ENCODE measurements around the gene ANKRD35. TPM values are rescaled to one million over a fixed set of nuclear protein-coding genes. Genes with fewer than 3 reads are reported as not detected.

ANKRD35 gene
- total RNA-seq, 1 donor from 2014 or later, result 0.58 TPM

DNA sequence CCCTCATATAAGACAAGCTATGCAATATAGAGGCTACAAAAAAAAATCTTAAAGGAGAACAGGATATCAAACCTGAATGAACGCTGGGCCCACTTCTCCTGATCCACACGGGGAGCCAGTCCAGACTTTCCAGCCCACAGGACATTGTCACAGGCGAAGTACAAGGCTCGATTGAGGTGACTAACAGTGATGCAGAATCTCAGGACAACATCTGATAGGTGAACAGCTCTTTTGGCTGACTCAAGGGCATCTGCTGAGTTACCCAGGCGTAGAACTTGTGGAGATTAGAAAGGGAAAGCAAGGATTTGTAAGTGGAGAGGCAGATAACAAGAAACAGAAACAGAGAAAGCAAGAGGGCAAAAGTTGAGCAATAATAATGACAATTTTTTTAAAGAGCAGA lies 31.1 kb upstream of the ANKRD35 start:
- peaks cover 25% of the 10 kb centered on the region for H3K4me1 Mint-ChIP-seq
- H3K9me3 Mint-ChIP-seq, result no peaks in the 10 kb centered on the region
- TF ChIP-seq, protein P1, sequence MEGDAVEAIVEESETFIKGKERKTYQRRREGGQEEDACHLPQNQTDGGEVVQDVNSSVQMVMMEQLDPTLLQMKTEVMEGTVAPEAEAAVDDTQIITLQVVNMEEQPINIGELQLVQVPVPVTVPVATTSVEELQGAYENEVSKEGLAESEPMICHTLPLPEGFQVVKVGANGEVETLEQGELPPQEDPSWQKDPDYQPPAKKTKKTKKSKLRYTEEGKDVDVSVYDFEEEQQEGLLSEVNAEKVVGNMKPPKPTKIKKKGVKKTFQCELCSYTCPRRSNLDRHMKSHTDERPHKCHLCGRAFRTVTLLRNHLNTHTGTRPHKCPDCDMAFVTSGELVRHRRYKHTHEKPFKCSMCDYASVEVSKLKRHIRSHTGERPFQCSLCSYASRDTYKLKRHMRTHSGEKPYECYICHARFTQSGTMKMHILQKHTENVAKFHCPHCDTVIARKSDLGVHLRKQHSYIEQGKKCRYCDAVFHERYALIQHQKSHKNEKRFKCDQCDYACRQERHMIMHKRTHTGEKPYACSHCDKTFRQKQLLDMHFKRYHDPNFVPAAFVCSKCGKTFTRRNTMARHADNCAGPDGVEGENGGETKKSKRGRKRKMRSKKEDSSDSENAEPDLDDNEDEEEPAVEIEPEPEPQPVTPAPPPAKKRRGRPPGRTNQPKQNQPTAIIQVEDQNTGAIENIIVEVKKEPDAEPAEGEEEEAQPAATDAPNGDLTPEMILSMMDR (IDR thresholded peaks at IDR 0.05; ENCODE audit: unreplicated experiment), result no peak
- H3K36me3 Mint-ChIP-seq, result peaks cover 24% of the 10 kb centered on the region
- DNase-seq (ENCODE audit: low spot score in 2 of 2, unreplicated experiment in 2 of 2), result no peak
- peak overlapping the region; percentile 91 for H3K4me3 Mint-ChIP-seq
- H3K27ac Mint-ChIP-seq, result no peak overlapping the region
- no peaks in the 10 kb centered on the region for H3K27me3 Mint-ChIP-seq (ENCODE audit: low read depth)

GRCh38 chr1:145912128-145912641 lies 26.5 kb upstream of the ANKRD35 start:
- H3K27me3 Mint-ChIP-seq (ENCODE audit: low read depth), result no peaks in the 10 kb centered on the region
- DNase-seq (ENCODE audit: low spot score in 2 of 2, unreplicated experiment in 2 of 2), result no peak
- H3K4me3 Mint-ChIP-seq, result no peak overlapping the region
- H3K9me3 Mint-ChIP-seq, result no peaks in the 10 kb centered on the region
- peaks cover 28% of the 10 kb centered on the region for H3K36me3 Mint-ChIP-seq
- no peak overlapping the region for H3K27ac Mint-ChIP-seq
- TF ChIP-seq, protein P1 (IDR thresholded peaks at IDR 0.05; ENCODE audit: unreplicated experiment), result no peak
- H3K4me1 Mint-ChIP-seq, result peaks cover 9% of the 10 kb centered on the region

GRCh38 chr1:145908653-145909052 lies 23.0 kb upstream of the ANKRD35 start:
- no peak for DNase-seq (ENCODE audit: low spot score in 2 of 2, unreplicated experiment in 2 of 2)
- H3K4me3 Mint-ChIP-seq, result no peak overlapping the region
- TF ChIP-seq, protein P1 (IDR thresholded peaks at IDR 0.05; ENCODE audit: unreplicated experiment), result no peak
- H3K4me1 Mint-ChIP-seq, result peaks cover 5% of the 10 kb centered on the region
- H3K9me3 Mint-ChIP-seq, result no peaks in the 10 kb centered on the region
- no peak overlapping the region for H3K27ac Mint-ChIP-seq
- peaks cover 14% of the 10 kb centered on the region for H3K36me3 Mint-ChIP-seq
- no peaks in the 10 kb centered on the region for H3K27me3 Mint-ChIP-seq (ENCODE audit: low read depth)

- Mint-ChIP-seq H3K36me3 (peaks cover 6% of the 10 kb centered on the region), H3K4me3 (no peak overlapping the region), H3K4me1 (peaks cover 5% of the 10 kb centered on the region), H3K9me3 (no peaks in the 10 kb centered on the region), H3K27ac (no peak overlapping the region), H3K27me3 (ENCODE audit: low read depth) (no peaks in the 10 kb centered on the region)
- TF ChIP-seq, protein P1 (IDR thresholded peaks at IDR 0.05; ENCODE audit: unreplicated experiment), result no peak
- DNase-seq (ENCODE audit: low spot score in 2 of 2, unreplicated experiment in 2 of 2), result no peak
These were observed 21.5 kb upstream of the ANKRD35 start for GRCh38 chr1:145906954-145907753.

- no peak overlapping the region for H3K4me3 Mint-ChIP-seq
- TF ChIP-seq, protein P1 (IDR thresholded peaks at IDR 0.05; ENCODE audit: unreplicated experiment), result no peak
- no peak for DNase-seq (ENCODE audit: low spot score in 2 of 2, unreplicated experiment in 2 of 2)
- H3K27me3 Mint-ChIP-seq (ENCODE audit: low read depth), result peaks cover 2% of the 10 kb centered on the region
- no peak overlapping the region for H3K27ac Mint-ChIP-seq
- H3K36me3 Mint-ChIP-seq, result no peaks in the 10 kb centered on the region
- no peaks in the 10 kb centered on the region for H3K9me3 Mint-ChIP-seq
- no peaks in the 10 kb centered on the region for H3K4me1 Mint-ChIP-seq
These were observed 15.8 kb upstream of the ANKRD35 start for GRCh38 chr1:145901312-145902021.
